Measurements from ENCODE around the gene OSBPL1A.

OSBPL1A gene

DNA sequence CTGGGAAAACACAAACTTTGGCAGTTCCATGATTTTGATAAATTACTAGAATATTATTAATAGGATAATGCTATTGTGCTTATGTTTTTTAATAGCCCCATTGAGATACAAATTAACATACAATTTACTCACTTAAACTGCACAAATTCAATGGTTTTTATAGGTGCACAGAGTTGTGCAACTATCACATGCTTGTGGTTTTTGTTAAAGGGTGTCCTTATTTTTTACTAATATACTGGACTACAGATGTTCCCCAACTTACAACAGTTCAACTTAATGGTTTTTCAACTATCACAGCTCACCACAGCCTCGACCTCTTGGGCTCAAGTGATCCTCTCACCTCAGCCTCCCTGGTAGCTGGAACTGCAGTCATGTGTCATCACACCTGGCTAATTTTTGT lies 76.6 kb downstream of the OSBPL1A start:
- no peak for TF ChIP-seq SPI1 (IDR thresholded peaks at IDR 0.05; ENCODE audit: borderline replicate concordance, low read depth)
- TF ChIP-seq, protein P1, sequence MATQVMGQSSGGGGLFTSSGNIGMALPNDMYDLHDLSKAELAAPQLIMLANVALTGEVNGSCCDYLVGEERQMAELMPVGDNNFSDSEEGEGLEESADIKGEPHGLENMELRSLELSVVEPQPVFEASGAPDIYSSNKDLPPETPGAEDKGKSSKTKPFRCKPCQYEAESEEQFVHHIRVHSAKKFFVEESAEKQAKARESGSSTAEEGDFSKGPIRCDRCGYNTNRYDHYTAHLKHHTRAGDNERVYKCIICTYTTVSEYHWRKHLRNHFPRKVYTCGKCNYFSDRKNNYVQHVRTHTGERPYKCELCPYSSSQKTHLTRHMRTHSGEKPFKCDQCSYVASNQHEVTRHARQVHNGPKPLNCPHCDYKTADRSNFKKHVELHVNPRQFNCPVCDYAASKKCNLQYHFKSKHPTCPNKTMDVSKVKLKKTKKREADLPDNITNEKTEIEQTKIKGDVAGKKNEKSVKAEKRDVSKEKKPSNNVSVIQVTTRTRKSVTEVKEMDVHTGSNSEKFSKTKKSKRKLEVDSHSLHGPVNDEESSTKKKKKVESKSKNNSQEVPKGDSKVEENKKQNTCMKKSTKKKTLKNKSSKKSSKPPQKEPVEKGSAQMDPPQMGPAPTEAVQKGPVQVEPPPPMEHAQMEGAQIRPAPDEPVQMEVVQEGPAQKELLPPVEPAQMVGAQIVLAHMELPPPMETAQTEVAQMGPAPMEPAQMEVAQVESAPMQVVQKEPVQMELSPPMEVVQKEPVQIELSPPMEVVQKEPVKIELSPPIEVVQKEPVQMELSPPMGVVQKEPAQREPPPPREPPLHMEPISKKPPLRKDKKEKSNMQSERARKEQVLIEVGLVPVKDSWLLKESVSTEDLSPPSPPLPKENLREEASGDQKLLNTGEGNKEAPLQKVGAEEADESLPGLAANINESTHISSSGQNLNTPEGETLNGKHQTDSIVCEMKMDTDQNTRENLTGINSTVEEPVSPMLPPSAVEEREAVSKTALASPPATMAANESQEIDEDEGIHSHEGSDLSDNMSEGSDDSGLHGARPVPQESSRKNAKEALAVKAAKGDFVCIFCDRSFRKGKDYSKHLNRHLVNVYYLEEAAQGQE (IDR thresholded peaks at IDR 0.05; ENCODE audit: insufficient replicate concordance, low read depth): no peak
- TF ChIP-seq POLR2AphosphoS5 (IDR thresholded peaks at IDR 0.05; ENCODE audit: low read depth): no peak
- TF ChIP-seq, protein P2, sequence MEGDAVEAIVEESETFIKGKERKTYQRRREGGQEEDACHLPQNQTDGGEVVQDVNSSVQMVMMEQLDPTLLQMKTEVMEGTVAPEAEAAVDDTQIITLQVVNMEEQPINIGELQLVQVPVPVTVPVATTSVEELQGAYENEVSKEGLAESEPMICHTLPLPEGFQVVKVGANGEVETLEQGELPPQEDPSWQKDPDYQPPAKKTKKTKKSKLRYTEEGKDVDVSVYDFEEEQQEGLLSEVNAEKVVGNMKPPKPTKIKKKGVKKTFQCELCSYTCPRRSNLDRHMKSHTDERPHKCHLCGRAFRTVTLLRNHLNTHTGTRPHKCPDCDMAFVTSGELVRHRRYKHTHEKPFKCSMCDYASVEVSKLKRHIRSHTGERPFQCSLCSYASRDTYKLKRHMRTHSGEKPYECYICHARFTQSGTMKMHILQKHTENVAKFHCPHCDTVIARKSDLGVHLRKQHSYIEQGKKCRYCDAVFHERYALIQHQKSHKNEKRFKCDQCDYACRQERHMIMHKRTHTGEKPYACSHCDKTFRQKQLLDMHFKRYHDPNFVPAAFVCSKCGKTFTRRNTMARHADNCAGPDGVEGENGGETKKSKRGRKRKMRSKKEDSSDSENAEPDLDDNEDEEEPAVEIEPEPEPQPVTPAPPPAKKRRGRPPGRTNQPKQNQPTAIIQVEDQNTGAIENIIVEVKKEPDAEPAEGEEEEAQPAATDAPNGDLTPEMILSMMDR (IDR thresholded peaks at IDR 0.05; ENCODE audit: insufficient read depth, low read length): no peak
- TF ChIP-seq GABPA (IDR thresholded peaks at IDR 0.05; ENCODE audit: low read depth): no peak
- Histone ChIP-seq H3K4me3 (replicated peaks; ENCODE audit: insufficient read depth, low read length) (no peak overlapping the region), H3K27me3 (ENCODE audit: insufficient read depth, poor library complexity, severe bottlenecking) (no peaks in the 10 kb centered on the region), H3K27ac (replicated peaks) (no peak overlapping the region)
- DNase-seq (ENCODE audit: low read depth in 1 of 2, low spot score in 1 of 2): no peak

DNA sequence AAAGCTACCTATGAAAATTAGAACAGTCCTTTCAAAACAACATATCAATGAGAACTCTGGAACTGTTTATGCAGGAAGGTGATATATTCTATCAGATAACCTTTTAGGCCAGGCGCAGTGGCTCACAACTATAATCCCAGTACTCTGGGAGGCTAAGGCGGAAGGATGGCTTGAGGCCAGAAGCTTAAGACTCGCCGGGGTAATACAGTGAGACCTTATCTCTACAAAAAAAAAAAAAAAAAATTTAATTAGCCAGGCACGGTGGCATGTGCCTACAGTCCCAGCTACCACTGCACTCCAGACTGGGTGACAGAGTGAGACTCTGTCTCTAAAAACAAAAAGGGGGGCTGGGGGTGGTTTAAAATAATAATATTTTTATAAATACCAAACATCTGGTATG lies 77.9 kb downstream of the OSBPL1A start:
- no peak overlapping the region for H3K4me3 ChIP-seq (replicated peaks; ENCODE audit: insufficient read depth, low read length)
- H3K27ac ChIP-seq (replicated peaks): no peak overlapping the region
- TF ChIP-seq, protein P1 (IDR thresholded peaks at IDR 0.05; ENCODE audit: insufficient replicate concordance, low read depth): no peak
- TF ChIP-seq SPI1 (IDR thresholded peaks at IDR 0.05; ENCODE audit: borderline replicate concordance, low read depth) (no peak), POLR2AphosphoS5 (IDR thresholded peaks at IDR 0.05; ENCODE audit: low read depth) (no peak), GABPA (IDR thresholded peaks at IDR 0.05; ENCODE audit: low read depth) (no peak)
- TF ChIP-seq, protein P2 (IDR thresholded peaks at IDR 0.05; ENCODE audit: insufficient read depth, low read length): no peak
- no peaks in the 10 kb centered on the region for H3K27me3 ChIP-seq (ENCODE audit: insufficient read depth, poor library complexity, severe bottlenecking)
- no peak for DNase-seq (ENCODE audit: low read depth in 1 of 2, low spot score in 1 of 2)

DNA sequence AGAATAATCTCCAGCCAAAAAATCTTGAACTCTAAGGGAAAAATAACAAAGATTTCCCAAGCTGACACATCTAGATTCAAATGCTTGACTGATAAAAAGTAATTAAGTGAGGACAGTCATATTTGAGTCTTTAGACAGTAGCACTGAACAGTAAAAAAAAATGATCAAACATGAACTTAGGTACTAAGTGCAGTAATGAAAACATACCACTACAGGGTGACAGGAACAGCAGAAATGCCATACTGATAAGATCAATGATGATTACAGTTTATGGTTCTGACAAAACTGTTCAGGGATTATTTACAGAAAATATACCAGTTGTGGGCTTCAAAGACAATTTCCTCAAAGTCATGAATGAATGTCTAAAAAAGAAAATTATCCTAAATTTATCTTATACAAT lies 80.3 kb downstream of the OSBPL1A start:
- DNase-seq (ENCODE audit: low read depth in 1 of 2, low spot score in 1 of 2): no peak
- no peak overlapping the region for H3K4me3 ChIP-seq (replicated peaks; ENCODE audit: insufficient read depth, low read length)
- H3K27ac ChIP-seq (replicated peaks): no peak overlapping the region
- TF ChIP-seq SPI1 (IDR thresholded peaks at IDR 0.05; ENCODE audit: borderline replicate concordance, low read depth) (no peak), POLR2AphosphoS5 (IDR thresholded peaks at IDR 0.05; ENCODE audit: low read depth) (no peak), GABPA (IDR thresholded peaks at IDR 0.05; ENCODE audit: low read depth) (no peak)
- TF ChIP-seq, protein P2 (IDR thresholded peaks at IDR 0.05; ENCODE audit: insufficient read depth, low read length): no peak
- TF ChIP-seq, protein P1 (IDR thresholded peaks at IDR 0.05; ENCODE audit: insufficient replicate concordance, low read depth): no peak
- H3K27me3 ChIP-seq (ENCODE audit: insufficient read depth, poor library complexity, severe bottlenecking): no peaks in the 10 kb centered on the region

Measured in HL-60 (cell line).